ENCODE measurements around the gene KCNH8. TPM values are rescaled to one million over a fixed set of nuclear protein-coding genes. Genes with fewer than 3 reads are reported as not detected.
A peak's percentile ranks its signal among the peaks of the same experiment; 100 is the strongest.

The KCNH8 gene
- total and polyA plus RNA-seq, 10 of the 15 experiments (the other 5 are each of a cell fraction or from before 2014, with no cell fraction given), result under 0.01 to 0.18 (median 0.07) TPM; not detected in 2

- FAIRE-seq (no peak), ATAC-seq (no peak), DNase-seq (ENCODE audit: low read depth, low spot score) (no peak)
- Histone ChIP-seq H3K79me2 (ENCODE audit: control insufficient read depth, insufficient read depth, low read length) (no peaks in the 10 kb centered on the region), H3K27ac (ENCODE audit: control insufficient read depth, insufficient read depth) (no peak overlapping the region), H4K20me1 (ENCODE audit: control insufficient read depth, insufficient read depth) (no peaks in the 10 kb centered on the region), H3K9ac (ENCODE audit: control insufficient read depth, insufficient read depth, low read length) (no peak overlapping the region), H3K4me2 (ENCODE audit: control insufficient read depth, insufficient read depth) (no peak overlapping the region), H2AFZ (ENCODE audit: control insufficient read depth, low read depth, low read length) (no peak overlapping the region), H3K4me1 (ENCODE audit: control insufficient read depth, insufficient read depth, low read length) (no peaks in the 10 kb centered on the region; the same call in 1 of the 2 replicates), H3K9me3 (replicated peaks; ENCODE audit: control insufficient read depth, insufficient read depth, low read length) (no peaks in the 10 kb centered on the region), H3K4me3 (no peak overlapping the region), H3K27me3 (replicated peaks in 1 of 2; ENCODE audit: control insufficient read depth in 2 of 2, insufficient read depth in 2 of 2, low read length in 1 of 2) (no peaks in the 10 kb centered on the region), H3K36me3 (ENCODE audit: control insufficient read depth in 2 of 2, insufficient read depth in 2 of 2, low read length in 1 of 2) (no peaks in the 10 kb centered on the region)
- intact Hi-C loops (cut with micrococcal nuclease; ENCODE audit: unreplicated experiment), result no loop called here
- SMC1A ChIA-PET (ENCODE audit: uncharacterized antibody, unreplicated experiment), result no interaction called here
- BruUV-seq (replicated peaks), result no TSS peak
- POLR2A ChIA-PET, result no interaction called here
- in situ Hi-C loops (cut with MboI), result no loop called here
- 25% methylated on average over 3 of the region's 3 CpGs for WGBS (ENCODE audit: insufficient coverage, insufficient replicate concordance, low lambda C conversion rate, missing lambda C conversion rate)
- TF ChIP-seq CBX3 (IDR thresholded peaks at IDR 0.05; ENCODE audit: borderline replicate concordance, low read depth) (no peak), BMI1 (IDR thresholded peaks at IDR 0.05; ENCODE audit: borderline replicate concordance) (no peak)
- CTCF ChIA-PET, result no interaction called here
- RAD21 ChIA-PET (ENCODE audit: unreplicated experiment), result no interaction called here
Observed at GRCh38 chr3:19107719-19108118, 40.6 kb upstream of the KCNH8 start.

- Histone ChIP-seq H3K79me2 (ENCODE audit: control insufficient read depth, insufficient read depth, low read length) (no peaks in the 10 kb centered on the region), H2AFZ (ENCODE audit: control insufficient read depth, low read depth, low read length) (no peak overlapping the region), H3K4me3 (no peak overlapping the region), H3K27ac (ENCODE audit: control insufficient read depth, insufficient read depth) (no peak overlapping the region), H3K36me3 (ENCODE audit: control insufficient read depth in 2 of 2, insufficient read depth in 2 of 2, low read length in 1 of 2) (no peaks in the 10 kb centered on the region), H3K9ac (ENCODE audit: control insufficient read depth, insufficient read depth, low read length) (no peak overlapping the region), H3K27me3 (replicated peaks in 1 of 2; ENCODE audit: control insufficient read depth in 2 of 2, insufficient read depth in 2 of 2, low read length in 1 of 2) (no peaks in the 10 kb centered on the region), H3K4me2 (ENCODE audit: control insufficient read depth, insufficient read depth) (no peak overlapping the region), H3K9me3 (replicated peaks; ENCODE audit: control insufficient read depth, insufficient read depth, low read length) (no peaks in the 10 kb centered on the region), H4K20me1 (ENCODE audit: control insufficient read depth, insufficient read depth) (no peaks in the 10 kb centered on the region), H3K4me1 (ENCODE audit: control insufficient read depth, insufficient read depth, low read length) (no peaks in the 10 kb centered on the region)
- no TSS peak for BruUV-seq (replicated peaks)
- CTCF ChIA-PET, result no interaction called here
- DNase-seq (ENCODE audit: low read depth, low spot score) (no peak), FAIRE-seq (peak; percentile 13), ATAC-seq (no peak)
- POLR2A ChIA-PET, result no interaction called here
- intact Hi-C loops (cut with micrococcal nuclease; ENCODE audit: unreplicated experiment) (no loop called here), in situ Hi-C loops (cut with MboI) (no loop called here)
- TF ChIP-seq ZBTB11 (CRISPR knock-in tag; IDR thresholded peaks at IDR 0.05) (no peak), POU2F2 (IDR thresholded peaks at IDR 0.05; ENCODE audit: borderline replicate concordance, low read depth, low read length) (no peak), MLLT1 (IDR thresholded peaks at IDR 0.05) (no peak), NR2C1 (IDR thresholded peaks at IDR 0.05) (no peak), JUNB (IDR thresholded peaks at IDR 0.05) (no peak), PAX8 (IDR thresholded peaks at IDR 0.05) (no peak), POLR2AphosphoS2 (IDR thresholded peaks at IDR 0.05; ENCODE audit: low read depth, low read length) (no peak)
- RAD21 ChIA-PET (ENCODE audit: unreplicated experiment), result no interaction called here
- 88% methylated on average over 1 of the region's 1 CpG for WGBS (ENCODE audit: insufficient coverage, insufficient replicate concordance, low lambda C conversion rate, missing lambda C conversion rate)
- SMC1A ChIA-PET (ENCODE audit: uncharacterized antibody, unreplicated experiment), result no interaction called here
Observed at GRCh38 chr3:19110335-19110895, 37.9 kb upstream of the KCNH8 start.
